ENCODE measurements around the gene ADGRA1. TPM values are rescaled to one million over a fixed set of nuclear protein-coding genes. Genes with fewer than 3 reads are reported as not detected.

Gene ADGRA1
- total RNA-seq, 3 donors from 2014 or later, result 0.10 TPM; not detected in 2

DNA sequence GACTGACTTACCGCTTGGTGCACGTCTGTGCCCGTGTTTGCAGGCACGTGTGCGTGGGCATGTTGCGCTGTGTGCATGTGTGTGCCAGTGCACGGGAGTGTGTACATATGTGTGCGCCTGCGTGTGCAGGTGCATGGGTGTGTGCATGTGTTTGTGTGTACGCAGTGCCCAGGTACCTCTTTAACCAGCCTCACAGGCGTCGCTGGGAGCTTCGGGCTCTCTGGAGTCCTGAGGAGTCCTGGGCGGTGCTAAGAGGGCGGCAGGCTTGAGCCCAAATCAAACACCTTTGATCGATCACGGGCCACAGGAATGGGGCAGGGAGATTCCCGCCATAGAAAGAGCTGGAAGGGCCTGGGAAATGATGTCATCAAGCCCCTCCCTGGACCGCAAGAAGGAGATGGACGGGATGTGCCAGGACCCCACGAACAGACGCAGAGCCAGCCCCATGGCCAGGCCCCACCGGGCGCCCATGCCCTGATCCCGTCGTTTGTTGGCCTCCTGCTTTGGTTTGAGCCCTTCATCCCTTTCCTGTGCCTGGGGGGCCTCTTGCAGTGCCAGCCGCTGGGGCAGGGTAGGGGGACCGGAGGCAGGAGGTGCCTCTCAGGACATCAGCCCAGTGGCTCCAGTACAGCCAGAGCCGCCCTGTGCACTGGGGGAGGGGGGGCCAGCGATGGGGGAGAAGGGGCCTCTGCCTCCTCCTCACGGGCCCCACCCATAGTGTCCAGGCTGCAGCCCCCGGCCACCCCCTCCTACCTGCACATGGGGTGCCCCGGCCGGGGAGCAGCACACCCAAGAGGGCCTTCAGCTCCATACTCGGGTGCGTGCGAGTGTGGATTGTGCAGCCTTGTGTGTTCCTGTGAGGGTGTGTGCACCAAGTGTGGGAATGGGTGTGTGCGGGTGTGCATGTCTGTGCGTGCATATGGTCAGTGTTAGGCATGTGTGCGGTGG, 78.1 kb downstream of the ADGRA1 start:
- ATAC-seq, result no peak
- intact Hi-C loops (cut with DNase I, micrococcal nuclease), result no loop called here

DNA sequence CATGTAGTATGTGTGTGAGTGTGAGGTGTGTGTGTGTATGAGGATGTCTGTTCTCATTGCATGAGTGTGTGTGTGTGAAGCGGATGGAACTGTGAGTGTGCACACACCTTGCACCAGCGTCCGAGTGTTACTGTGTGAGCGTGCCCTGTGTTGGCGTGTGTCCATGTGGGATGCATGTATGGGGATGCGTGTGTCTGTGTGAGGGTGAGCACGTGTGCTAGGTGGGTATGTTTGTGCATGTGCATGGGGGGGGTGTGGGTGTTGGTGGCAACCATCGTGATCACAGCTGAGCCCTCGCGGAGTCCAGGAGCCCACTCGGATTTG, 78.7 kb downstream of the ADGRA1 start:
- ATAC-seq, result no peak
- DNase-seq, result no peak
- no peaks in the 10 kb centered on the region for H3K9me3 ChIP-seq
- TF ChIP-seq, protein P1, sequence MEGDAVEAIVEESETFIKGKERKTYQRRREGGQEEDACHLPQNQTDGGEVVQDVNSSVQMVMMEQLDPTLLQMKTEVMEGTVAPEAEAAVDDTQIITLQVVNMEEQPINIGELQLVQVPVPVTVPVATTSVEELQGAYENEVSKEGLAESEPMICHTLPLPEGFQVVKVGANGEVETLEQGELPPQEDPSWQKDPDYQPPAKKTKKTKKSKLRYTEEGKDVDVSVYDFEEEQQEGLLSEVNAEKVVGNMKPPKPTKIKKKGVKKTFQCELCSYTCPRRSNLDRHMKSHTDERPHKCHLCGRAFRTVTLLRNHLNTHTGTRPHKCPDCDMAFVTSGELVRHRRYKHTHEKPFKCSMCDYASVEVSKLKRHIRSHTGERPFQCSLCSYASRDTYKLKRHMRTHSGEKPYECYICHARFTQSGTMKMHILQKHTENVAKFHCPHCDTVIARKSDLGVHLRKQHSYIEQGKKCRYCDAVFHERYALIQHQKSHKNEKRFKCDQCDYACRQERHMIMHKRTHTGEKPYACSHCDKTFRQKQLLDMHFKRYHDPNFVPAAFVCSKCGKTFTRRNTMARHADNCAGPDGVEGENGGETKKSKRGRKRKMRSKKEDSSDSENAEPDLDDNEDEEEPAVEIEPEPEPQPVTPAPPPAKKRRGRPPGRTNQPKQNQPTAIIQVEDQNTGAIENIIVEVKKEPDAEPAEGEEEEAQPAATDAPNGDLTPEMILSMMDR (IDR thresholded peaks at IDR 0.05), result no peak
- no peaks in the 10 kb centered on the region for H3K36me3 ChIP-seq (ENCODE audit: low read depth)
- H3K4me1 ChIP-seq (ENCODE audit: low read depth), result no peaks in the 10 kb centered on the region
- intact Hi-C loops (cut with DNase I, micrococcal nuclease), result no loop called here
- H3K4me3 ChIP-seq, result no peak overlapping the region

More for the DNA sequence above, 78.1 kb downstream of the ADGRA1 start:
- DNase-seq, result no peak
- H3K4me1 ChIP-seq (ENCODE audit: low read depth), result peaks cover 5% of the 10 kb centered on the region
- H3K36me3 ChIP-seq (ENCODE audit: low read depth), result no peaks in the 10 kb centered on the region
- TF ChIP-seq, protein P1 (IDR thresholded peaks at IDR 0.05), result no peak
- H3K4me3 ChIP-seq, result no peak overlapping the region
- no peaks in the 10 kb centered on the region for H3K9me3 ChIP-seq

DNA sequence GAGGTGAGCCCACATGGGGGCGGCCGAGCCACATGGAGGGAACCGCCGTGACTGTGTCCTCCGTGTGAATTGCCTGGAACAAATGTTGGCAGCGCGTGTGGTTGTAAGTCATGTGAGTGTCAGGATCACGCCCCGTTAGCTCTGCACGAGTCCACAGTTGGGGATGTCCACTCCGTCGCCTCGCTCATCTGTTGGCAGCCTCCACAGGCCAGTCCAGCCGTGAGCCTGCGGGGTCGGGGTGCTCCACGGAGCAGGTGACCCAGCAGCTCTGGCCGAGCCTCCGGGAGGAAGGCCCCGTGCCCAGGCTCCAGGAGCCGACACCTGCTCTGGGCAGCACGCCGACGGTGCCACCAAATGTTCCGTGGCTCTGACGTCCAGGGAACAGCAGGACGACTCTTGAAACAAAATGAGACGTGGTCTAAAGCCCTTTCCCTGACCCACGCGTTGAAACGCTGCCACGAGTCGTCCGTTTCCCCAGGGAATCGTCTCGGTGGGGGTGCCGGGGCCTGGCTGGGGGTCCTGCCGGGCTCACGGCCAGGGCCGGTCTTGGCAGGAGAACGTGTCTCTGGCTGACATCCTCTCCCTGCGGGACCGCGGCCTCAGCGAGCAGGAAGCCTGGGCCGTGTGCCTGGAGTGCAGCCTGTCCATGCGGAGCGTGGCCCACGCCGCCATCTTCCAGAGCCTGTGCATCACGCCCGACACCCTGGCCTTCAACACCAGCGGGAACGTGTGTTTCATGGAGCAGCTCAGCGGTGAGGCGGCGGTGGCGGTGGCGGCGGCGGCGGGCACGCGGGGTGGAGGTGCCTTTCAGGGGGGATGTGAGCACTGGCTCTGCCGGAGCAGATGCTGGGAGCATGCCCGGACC, 79.3 kb downstream of the ADGRA1 start:
- DNase-seq (no peak), ATAC-seq (no peak)
- intact Hi-C loops (cut with DNase I, micrococcal nuclease), result no loop called here
- H3K9me3 ChIP-seq, result no peaks in the 10 kb centered on the region
- no peaks in the 10 kb centered on the region for H3K36me3 ChIP-seq (ENCODE audit: low read depth)
- no peaks in the 10 kb centered on the region for H3K4me1 ChIP-seq (ENCODE audit: low read depth)
- TF ChIP-seq, protein P1 (IDR thresholded peaks at IDR 0.05), result no peak
- no peak overlapping the region for H3K4me3 ChIP-seq

DNA sequence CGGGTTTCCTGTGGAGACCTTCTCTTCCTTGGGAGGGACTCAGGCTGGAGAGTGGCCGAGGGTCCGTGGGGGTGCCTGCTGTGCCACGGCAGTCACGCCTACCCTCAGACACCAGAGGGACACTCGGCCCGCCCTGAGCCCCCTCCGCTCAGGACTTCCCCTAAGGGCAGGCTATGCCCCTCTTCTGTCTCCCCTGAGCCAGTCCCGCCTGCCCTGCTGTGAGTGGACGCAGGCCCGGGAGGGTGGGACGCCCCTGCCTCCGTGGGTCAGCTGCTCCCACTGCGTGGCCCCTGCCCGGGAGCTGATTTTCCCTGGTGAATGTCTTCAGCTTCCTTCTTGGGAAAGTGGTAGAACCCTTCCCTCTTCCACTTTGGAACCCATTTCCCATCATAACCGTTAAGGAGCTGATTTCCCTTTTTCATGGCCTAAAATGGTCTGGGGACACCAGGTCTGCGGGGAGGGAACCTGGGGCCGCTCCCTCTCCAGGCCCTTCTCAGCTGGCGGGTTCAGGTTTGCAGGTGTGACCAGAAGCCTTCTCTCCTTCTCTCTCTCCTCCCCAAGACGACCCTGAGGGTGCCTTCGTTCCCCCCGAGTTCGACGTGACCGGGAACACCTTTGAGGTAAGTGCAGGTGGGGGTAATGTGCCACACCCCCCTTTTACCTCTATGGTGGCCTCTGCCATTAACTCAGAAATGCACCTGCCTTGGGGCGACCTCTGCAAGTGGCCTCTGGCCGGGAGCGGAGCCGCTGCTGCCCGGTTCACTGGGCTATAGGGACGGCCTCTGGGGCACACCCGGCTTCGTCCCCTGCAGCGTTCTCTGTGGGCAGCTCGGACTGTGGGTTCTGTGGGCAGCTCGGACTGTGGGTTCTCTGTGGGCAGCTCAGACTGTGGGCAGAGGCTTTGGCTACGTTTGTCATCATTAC, 80.2 kb downstream of the ADGRA1 start:
- intact Hi-C loops (cut with DNase I, micrococcal nuclease), result no loop called here
- Histone ChIP-seq H3K36me3 (ENCODE audit: low read depth) (no peaks in the 10 kb centered on the region), H3K9me3 (no peaks in the 10 kb centered on the region), H3K4me3 (no peak overlapping the region), H3K4me1 (ENCODE audit: low read depth) (no peaks in the 10 kb centered on the region)
- TF ChIP-seq, protein P1 (IDR thresholded peaks at IDR 0.05), result no peak
- DNase-seq (no peak), ATAC-seq (no peak)

DNA sequence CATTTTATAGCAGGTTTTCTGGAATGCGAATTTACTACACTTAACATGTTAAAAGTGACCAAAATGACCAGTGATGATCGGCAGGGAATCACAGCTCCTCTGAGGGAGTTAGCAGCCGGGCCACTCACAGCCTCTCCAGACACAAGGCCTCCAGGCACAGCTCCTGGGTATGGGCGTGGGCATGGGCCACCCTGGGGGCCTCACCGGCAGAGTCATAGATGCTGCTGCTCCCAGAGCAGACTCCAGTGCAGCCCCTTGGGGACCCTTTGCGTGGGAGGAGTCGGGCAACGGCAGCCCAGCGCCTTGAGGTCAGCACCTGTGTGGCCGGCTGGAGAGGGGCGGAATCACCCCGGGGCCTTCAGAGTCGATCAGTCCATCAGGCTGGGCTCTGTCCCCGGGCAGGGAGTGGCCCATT, 80.9 kb downstream of the ADGRA1 start:
- Histone ChIP-seq H3K4me1 (ENCODE audit: low read depth) (no peaks in the 10 kb centered on the region), H3K9me3 (no peaks in the 10 kb centered on the region), H3K36me3 (ENCODE audit: low read depth) (no peaks in the 10 kb centered on the region), H3K4me3 (no peak overlapping the region)
- DNase-seq (no peak), ATAC-seq (no peak)
- intact Hi-C loops (cut with DNase I, micrococcal nuclease), result no loop called here
- TF ChIP-seq, protein P1 (IDR thresholded peaks at IDR 0.05), result no peak

All from mucosa of descending colon (tissue), 3 donors.